H1 (cell line): ENCODE data around the gene C1QTNF4. TPM values are rescaled to one million over a fixed set of nuclear protein-coding genes. Genes with fewer than 3 reads are reported as not detected.
A peak's percentile ranks its signal among the peaks of the same experiment; 100 is the strongest.

Source experiments
- BACH1 ChIP-seq: IDR thresholded peaks from 2 replicates; pipeline ENCODE4 v1.6.1; 2012; ENCODE audit warnings: low read length, improper control_type of control experiment
- PHF8 ChIP-seq: fragments of 200-600 bp; sonication (generic); conservative IDR thresholded peaks from 2 replicates; pipeline ENCODE4 v1.7.1; 2012; ENCODE audit warnings: low read depth, mild to moderate bottlenecking, inconsistent platforms, low read length, moderate library complexity
- RBBP5 ChIP-seq: IDR thresholded peaks from 2 replicates; pipeline ENCODE4 v1.7.1; 2012; ENCODE audit warnings: low read depth, mild to moderate bottlenecking, inconsistent platforms, low read length, moderate library complexity, borderline replicate concordance
- RFX5 ChIP-seq: IDR thresholded peaks from 2 replicates; pipeline ENCODE4 v1.6.1; 2011; ENCODE audit warnings: low read depth, low read length, improper control_type of control experiment, borderline replicate concordance
- SIN3A ChIP-seq, 2 experiments: IDR thresholded peaks in 1 of 2; conservative IDR thresholded peaks in 1 of 2; 2 replicates each; pipeline ENCODE4 v1.6.1; 2011 to 2012; ENCODE audit warnings: low read length in 2 of 2, improper control_type of control experiment in 1 of 2, low read depth in 1 of 2, mild to moderate bottlenecking in 1 of 2
- SP2 ChIP-seq: IDR thresholded peaks from 2 replicates; pipeline ENCODE4 v1.6.1; 2012; ENCODE audit warnings: mild to moderate bottlenecking, low read length, inconsistent platforms
- TAF7 ChIP-seq: optimal IDR thresholded peaks from 2 replicates; pipeline ENCODE3; 2011; ENCODE audit warnings: low read depth, mild to moderate bottlenecking, inconsistent platforms, low read length, moderate library complexity, borderline replicate concordance
- ZNF274 ChIP-seq: IDR thresholded peaks from 2 replicates; pipeline ENCODE4 v1.7.0; 2012; ENCODE audit warnings: low read length, borderline replicate concordance; ENCODE audit errors: extremely low read depth
- polyA plus RNA-seq, 7 experiments: library from polyadenylated mRNA; depleted of rRNA in 3 of 7; stranded (reverse) in 5 of 7; unstranded in 2 of 7; fragments of >200 nt in 5 of 7; fragments of 200-250 nt in 2 of 7; gene quantifications; 1 replicate in 5 of 7; 2 replicates in 1 of 7; 4 replicates in 1 of 7; pipeline versions ENCODE4 v1.2.1 to v1.2.3, GENCODE V29; 2011 to 2013; ENCODE audit warnings: missing spikeins in 2 of 7, mixed read lengths in 2 of 7
- total RNA-seq: library from RNA; stranded (reverse); fragmentation: NEBNext Ultra II Directional; extraction: Animal tissue kit (Norgen Biotek cat#: 25700); gene quantifications from 2 replicates; pipeline ENCODE4 v1.2.1, GENCODE V29; 2021
- TF ChIP-seq, protein P1 (sequence below): fragments of 300-600 bp; sonication (generic); IDR thresholded peaks from 2 replicates; pipeline ENCODE4 v1.7.1; 2012; ENCODE audit warnings: low read length, moderate library complexity, mild to moderate bottlenecking, inconsistent platforms; ENCODE audit not compliant: insufficient replicate concordance

Gene C1QTNF4
- total and polyA plus RNA-seq, 2 of the 8 experiments (the other 6 are each of a cell fraction or from before 2014, with no cell fraction given): 3.9 to 6.0 TPM

GRCh38 chr11:47565340-47566148 lies 28.7 kb downstream of the C1QTNF4 start, which contains the start of gene PTPMT1 (continued):
- TF ChIP-seq RFX5 (no peak), PHF8 (peak; percentile 97), SP2 (no peak), SIN3A (conservative IDR thresholded peaks at IDR 0.05 in 1 of 2, IDR thresholded peaks at IDR 0.05 in 1 of 2; ENCODE audit: low read depth in 1 of 2, low read length in 2 of 2) (0 out of 4 replicates have a peak, but pooled peaks of 1 of the 2 experiments have one; percentile 54), TAF7 (peak; percentile 44), BACH1 (0 out of 2 replicates have a peak, but pooled peaks have one; percentile 12), RBBP5 (0 out of 2 replicates have a peak, but pooled peaks have one; percentile 76), ZNF274 (no peak)
- TF ChIP-seq, protein P1, sequence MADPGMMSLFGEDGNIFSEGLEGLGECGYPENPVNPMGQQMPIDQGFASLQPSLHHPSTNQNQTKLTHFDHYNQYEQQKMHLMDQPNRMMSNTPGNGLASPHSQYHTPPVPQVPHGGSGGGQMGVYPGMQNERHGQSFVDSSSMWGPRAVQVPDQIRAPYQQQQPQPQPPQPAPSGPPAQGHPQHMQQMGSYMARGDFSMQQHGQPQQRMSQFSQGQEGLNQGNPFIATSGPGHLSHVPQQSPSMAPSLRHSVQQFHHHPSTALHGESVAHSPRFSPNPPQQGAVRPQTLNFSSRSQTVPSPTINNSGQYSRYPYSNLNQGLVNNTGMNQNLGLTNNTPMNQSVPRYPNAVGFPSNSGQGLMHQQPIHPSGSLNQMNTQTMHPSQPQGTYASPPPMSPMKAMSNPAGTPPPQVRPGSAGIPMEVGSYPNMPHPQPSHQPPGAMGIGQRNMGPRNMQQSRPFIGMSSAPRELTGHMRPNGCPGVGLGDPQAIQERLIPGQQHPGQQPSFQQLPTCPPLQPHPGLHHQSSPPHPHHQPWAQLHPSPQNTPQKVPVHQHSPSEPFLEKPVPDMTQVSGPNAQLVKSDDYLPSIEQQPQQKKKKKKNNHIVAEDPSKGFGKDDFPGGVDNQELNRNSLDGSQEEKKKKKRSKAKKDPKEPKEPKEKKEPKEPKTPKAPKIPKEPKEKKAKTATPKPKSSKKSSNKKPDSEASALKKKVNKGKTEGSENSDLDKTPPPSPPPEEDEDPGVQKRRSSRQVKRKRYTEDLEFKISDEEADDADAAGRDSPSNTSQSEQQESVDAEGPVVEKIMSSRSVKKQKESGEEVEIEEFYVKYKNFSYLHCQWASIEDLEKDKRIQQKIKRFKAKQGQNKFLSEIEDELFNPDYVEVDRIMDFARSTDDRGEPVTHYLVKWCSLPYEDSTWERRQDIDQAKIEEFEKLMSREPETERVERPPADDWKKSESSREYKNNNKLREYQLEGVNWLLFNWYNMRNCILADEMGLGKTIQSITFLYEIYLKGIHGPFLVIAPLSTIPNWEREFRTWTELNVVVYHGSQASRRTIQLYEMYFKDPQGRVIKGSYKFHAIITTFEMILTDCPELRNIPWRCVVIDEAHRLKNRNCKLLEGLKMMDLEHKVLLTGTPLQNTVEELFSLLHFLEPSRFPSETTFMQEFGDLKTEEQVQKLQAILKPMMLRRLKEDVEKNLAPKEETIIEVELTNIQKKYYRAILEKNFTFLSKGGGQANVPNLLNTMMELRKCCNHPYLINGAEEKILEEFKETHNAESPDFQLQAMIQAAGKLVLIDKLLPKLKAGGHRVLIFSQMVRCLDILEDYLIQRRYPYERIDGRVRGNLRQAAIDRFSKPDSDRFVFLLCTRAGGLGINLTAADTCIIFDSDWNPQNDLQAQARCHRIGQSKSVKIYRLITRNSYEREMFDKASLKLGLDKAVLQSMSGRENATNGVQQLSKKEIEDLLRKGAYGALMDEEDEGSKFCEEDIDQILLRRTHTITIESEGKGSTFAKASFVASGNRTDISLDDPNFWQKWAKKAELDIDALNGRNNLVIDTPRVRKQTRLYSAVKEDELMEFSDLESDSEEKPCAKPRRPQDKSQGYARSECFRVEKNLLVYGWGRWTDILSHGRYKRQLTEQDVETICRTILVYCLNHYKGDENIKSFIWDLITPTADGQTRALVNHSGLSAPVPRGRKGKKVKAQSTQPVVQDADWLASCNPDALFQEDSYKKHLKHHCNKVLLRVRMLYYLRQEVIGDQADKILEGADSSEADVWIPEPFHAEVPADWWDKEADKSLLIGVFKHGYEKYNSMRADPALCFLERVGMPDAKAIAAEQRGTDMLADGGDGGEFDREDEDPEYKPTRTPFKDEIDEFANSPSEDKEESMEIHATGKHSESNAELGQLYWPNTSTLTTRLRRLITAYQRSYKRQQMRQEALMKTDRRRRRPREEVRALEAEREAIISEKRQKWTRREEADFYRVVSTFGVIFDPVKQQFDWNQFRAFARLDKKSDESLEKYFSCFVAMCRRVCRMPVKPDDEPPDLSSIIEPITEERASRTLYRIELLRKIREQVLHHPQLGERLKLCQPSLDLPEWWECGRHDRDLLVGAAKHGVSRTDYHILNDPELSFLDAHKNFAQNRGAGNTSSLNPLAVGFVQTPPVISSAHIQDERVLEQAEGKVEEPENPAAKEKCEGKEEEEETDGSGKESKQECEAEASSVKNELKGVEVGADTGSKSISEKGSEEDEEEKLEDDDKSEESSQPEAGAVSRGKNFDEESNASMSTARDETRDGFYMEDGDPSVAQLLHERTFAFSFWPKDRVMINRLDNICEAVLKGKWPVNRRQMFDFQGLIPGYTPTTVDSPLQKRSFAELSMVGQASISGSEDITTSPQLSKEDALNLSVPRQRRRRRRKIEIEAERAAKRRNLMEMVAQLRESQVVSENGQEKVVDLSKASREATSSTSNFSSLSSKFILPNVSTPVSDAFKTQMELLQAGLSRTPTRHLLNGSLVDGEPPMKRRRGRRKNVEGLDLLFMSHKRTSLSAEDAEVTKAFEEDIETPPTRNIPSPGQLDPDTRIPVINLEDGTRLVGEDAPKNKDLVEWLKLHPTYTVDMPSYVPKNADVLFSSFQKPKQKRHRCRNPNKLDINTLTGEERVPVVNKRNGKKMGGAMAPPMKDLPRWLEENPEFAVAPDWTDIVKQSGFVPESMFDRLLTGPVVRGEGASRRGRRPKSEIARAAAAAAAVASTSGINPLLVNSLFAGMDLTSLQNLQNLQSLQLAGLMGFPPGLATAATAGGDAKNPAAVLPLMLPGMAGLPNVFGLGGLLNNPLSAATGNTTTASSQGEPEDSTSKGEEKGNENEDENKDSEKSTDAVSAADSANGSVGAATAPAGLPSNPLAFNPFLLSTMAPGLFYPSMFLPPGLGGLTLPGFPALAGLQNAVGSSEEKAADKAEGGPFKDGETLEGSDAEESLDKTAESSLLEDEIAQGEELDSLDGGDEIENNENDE: no peak
